ENCODE data around the gene TMEM191C.
A peak's percentile ranks its signal among the peaks of the same experiment; 100 is the strongest.
"Not testable (repeated sequence)": the region's sequence is repeated elsewhere in the genome, so short reads cannot be mapped to it uniquely, and the experiment has no call there.

The TMEM191C gene

GRCh38 chr22:21446128-21446826 is 20.9 kb upstream of the TMEM191C start:
- DNase-seq (ENCODE audit: low read depth in 3 of 3), result no peak

GRCh38 chr22:21446827-21447690 is 20.1 kb upstream of the TMEM191C start:
- DNase-seq (ENCODE audit: low read depth in 3 of 3), result no peak

GRCh38 chr22:21447694-21448402 is 19.3 kb upstream of the TMEM191C start:
- DNase-seq (ENCODE audit: low read depth in 3 of 3), result no peak

GRCh38 chr22:21448627-21449416 is 18.4 kb upstream of the TMEM191C start:
- DNase-seq (ENCODE audit: low read depth in 3 of 3), result no peak

GRCh38 chr22:21449531-21450319 is 17.5 kb upstream of the TMEM191C start:
- DNase-seq (ENCODE audit: low read depth in 3 of 3), result no peak

- DNase-seq (ENCODE audit: low read depth in 3 of 3), result no peak
Measured at GRCh38 chr22:21450320-21450831, 16.8 kb upstream of the TMEM191C start.

- DNase-seq (ENCODE audit: low read depth in 3 of 3), result no peak
Measured at GRCh38 chr22:21450858-21451353, 16.3 kb upstream of the TMEM191C start.

- DNase-seq (ENCODE audit: low read depth in 3 of 3), result no peak
Measured at GRCh38 chr22:21451545-21452520, 15.4 kb upstream of the TMEM191C start.

GRCh38 chr22:21452666-21453065 is 14.5 kb upstream of the TMEM191C start:
- not testable (repeated sequence) for DNase-seq (ENCODE audit: low read depth in 3 of 3)

GRCh38 chr22:21454998-21455333 is 12.2 kb upstream of the TMEM191C start:
- not testable (repeated sequence) for DNase-seq (ENCODE audit: low read depth in 3 of 3)

GRCh38 chr22:21455334-21456089 is 11.7 kb upstream of the TMEM191C start:
- no peak for DNase-seq (ENCODE audit: low read depth in 3 of 3)

GRCh38 chr22:21457023-21457787 is 10.0 kb upstream of the TMEM191C start:
- no peak for DNase-seq (ENCODE audit: low read depth in 3 of 3)

GRCh38 chr22:21462672-21463071 is 4.5 kb upstream of the TMEM191C start:
- DNase-seq (ENCODE audit: low read depth in 3 of 3), result not testable (repeated sequence)

GRCh38 chr22:21468194-21469096 is 1.3 kb downstream of the TMEM191C start:
- DNase-seq (ENCODE audit: low read depth in 3 of 3), result peak; percentile 78 to 92 (median 83)

- not testable (repeated sequence) for DNase-seq (ENCODE audit: low read depth in 3 of 3)
Measured at GRCh38 chr22:21469097-21469994, 2.2 kb downstream of the TMEM191C start.

GRCh38 chr22:21472984-21473383 is 5.8 kb downstream of the TMEM191C start:
- DNase-seq (ENCODE audit: low read depth in 3 of 3), result not testable (repeated sequence)

All from stimulated activated CD4-positive, alpha-beta T cell treated with anti-CD3 and anti-CD28 coated beads, TNF-alpha, amount 100 ng/mL, for 24 hours (primary cell).